HepG2 (cell line): ENCODE results near the gene TBC1D24. TPM values are rescaled to one million over a fixed set of nuclear protein-coding genes. Genes with fewer than 3 reads are reported as not detected.

Experiments used
- ARID4A ChIP-seq: sonication (generic); formaldehyde crosslinking; IDR thresholded peaks from 2 replicates; pipeline ENCODE4 v1.5.0; 2020; ENCODE audit warnings: mild to moderate bottlenecking, missing genetic modification reagents, borderline replicate concordance
- ATF7 ChIP-seq, 2 experiments: fragments of 450-650 bp in 1 of 2; sonication (generic) in 1 of 2; formaldehyde crosslinking in 1 of 2; IDR thresholded peaks; 2 replicates each; pipeline versions ENCODE4 v1.4.0 to v1.6.1; 2016 to 2020; ENCODE audit warnings: antibody characterized with exemption in 1 of 2, mild to moderate bottlenecking in 1 of 2, missing genetic modification reagents in 1 of 2
- MAX ChIP-seq: IDR thresholded peaks from 2 replicates; pipeline ENCODE4 v1.6.1; 2012; ENCODE audit warnings: inconsistent platforms
- NFAT5 ChIP-seq: sonication (generic); formaldehyde crosslinking; IDR thresholded peaks from 2 replicates; pipeline ENCODE4 v1.4.0; 2020; ENCODE audit warnings: missing genetic modification reagents
- NFYB ChIP-seq: sonication (generic); formaldehyde crosslinking; IDR thresholded peaks from 2 replicates; pipeline ENCODE4 v1.4.0; 2020; ENCODE audit warnings: missing genetic modification reagents
- PHF20 ChIP-seq: sonication (generic); formaldehyde crosslinking; IDR thresholded peaks from 2 replicates; pipeline ENCODE4 v1.5.0; 2020; ENCODE audit warnings: mild to moderate bottlenecking, missing genetic modification reagents
- STAG1 ChIP-seq: sonication (generic); formaldehyde crosslinking; IDR thresholded peaks from 2 replicates; pipeline ENCODE4 v1.4.0; 2020; ENCODE audit warnings: missing genetic modification reagents
- TEAD3 ChIP-seq: optimal IDR thresholded peaks from 2 replicates; pipeline ENCODE3; 2016; ENCODE audit warnings: borderline replicate concordance
- ZNF367 ChIP-seq: sonication (generic); formaldehyde crosslinking; IDR thresholded peaks from 2 replicates; pipeline ENCODE4 v1.4.0; 2020; ENCODE audit warnings: missing genetic modification reagents, borderline replicate concordance
- ZNF468 ChIP-seq: sonication (generic); formaldehyde crosslinking; IDR thresholded peaks from 2 replicates; pipeline ENCODE4 v1.8.0; 2022; ENCODE audit warnings: mild to moderate bottlenecking, moderate library complexity, missing genetic modification reagents
- ZNF546 ChIP-seq: sonication (generic); formaldehyde crosslinking; conservative IDR thresholded peaks from 2 replicates; pipeline ENCODE4 v1.8.1; 2023; ENCODE audit warnings: mild to moderate bottlenecking, missing genetic modification reagents
- ZNF816 ChIP-seq: sonication (generic); formaldehyde crosslinking; IDR thresholded peaks from 2 replicates; pipeline ENCODE4 v1.8.0; 2022; ENCODE audit warnings: missing genetic modification reagents, mild to moderate bottlenecking, borderline replicate concordance
- polyA plus RNA-seq, 8 experiments: library from polyadenylated mRNA; depleted of rRNA in 3 of 8; stranded (reverse) in 7 of 8; unstranded in 1 of 8; fragments of >200 nt; fragmentation: Illumina TruSeq in 4 of 8; extraction: Trizol in 4 of 8; gene quantifications; 2 replicates each; pipeline versions ENCODE4 v1.2.1 to v1.2.3, GENCODE V29; 2011 to 2016; ENCODE audit warnings: low read depth in 4 of 8, missing spikeins in 1 of 8, mixed read lengths in 1 of 8; ENCODE audit not compliant: insufficient read depth in 1 of 8
- total RNA-seq, 5 experiments: library from RNA; depleted of rRNA; stranded (reverse); fragments of >200 nt; fragmentation: Illumina TruSeq; extraction: Trizol; gene quantifications; 2 replicates each; pipeline ENCODE4 v1.2.3, GENCODE V29; 2016; ENCODE audit warnings: low read depth in 1 of 5
- TF ChIP-seq, protein P1 (sequence below): sonication (generic); IDR thresholded peaks from 2 replicates; pipeline ENCODE4 v1.6.1; 2016; ENCODE audit warnings: low read depth, borderline replicate concordance
- TF ChIP-seq, protein P2 (sequence below): sonication (generic); formaldehyde crosslinking; IDR thresholded peaks from 2 replicates; pipeline ENCODE4 v1.4.0; 2020; ENCODE audit warnings: missing genetic modification reagents, borderline replicate concordance

The TBC1D24 gene
- total and polyA plus RNA-seq, 2 of the 13 experiments (the other 11 are each of a cell fraction or from before 2014, with no cell fraction given), result 7.7 to 13.7 TPM

DNA sequence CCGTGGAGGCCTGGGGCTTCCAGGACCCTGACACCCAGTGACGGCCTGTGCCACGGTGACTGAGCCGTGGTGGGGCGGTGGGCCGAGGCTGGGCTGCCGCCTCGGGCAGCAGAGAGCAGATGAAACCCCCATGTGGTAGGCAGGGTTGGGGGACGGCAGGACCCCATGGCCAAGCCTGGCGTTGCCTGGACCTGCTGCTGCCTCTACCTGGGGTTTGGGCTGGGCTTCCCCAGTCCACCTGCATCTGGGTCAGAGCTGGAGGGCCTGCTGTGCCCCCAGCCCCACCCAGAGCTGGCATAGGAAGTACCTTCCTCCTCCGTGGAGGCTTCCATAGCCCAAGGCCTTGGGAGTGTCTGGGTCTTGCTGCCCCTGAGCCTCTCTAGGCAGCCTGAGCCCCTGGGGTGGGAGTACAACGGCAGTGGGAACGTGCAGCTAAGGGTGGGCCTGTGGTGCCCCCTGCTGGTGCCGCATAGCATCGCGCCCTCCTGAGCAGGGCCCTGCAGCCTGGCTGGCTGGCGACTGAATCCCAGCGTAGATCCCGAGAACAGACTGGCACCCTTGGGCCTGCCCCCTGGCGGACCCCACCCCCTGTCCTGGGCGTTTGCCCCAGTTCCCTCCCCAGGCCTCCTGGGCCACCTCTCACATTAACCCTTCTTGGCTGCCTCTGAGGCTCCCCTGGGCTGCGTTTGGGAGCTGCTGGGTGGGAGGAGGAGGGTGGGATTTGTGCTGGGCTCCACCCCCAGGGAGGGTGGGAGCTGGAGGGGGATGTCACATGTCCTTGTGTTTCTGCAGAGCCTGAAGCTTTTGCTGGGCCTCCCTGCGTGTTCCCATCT is 26.2 kb downstream of the TBC1D24 start (continued):
- TF ChIP-seq NFAT5 (CRISPR knock-in tag) (no peak), ZNF546 (CRISPR knock-in tag) (0 out of 2 replicates have a peak, but pooled peaks have one; percentile 58), ATF7 (IDR thresholded peaks at IDR 0.05) (no peak), ATF7 (CRISPR knock-in tag; IDR thresholded peaks at IDR 0.05) (no peak), STAG1 (peak; percentile 98), ZNF468 (no peak), TEAD3 (peak; percentile 53), MAX (0 out of 2 replicates have a peak, but pooled peaks have one; percentile 4), ZNF816 (CRISPR knock-in tag) (no peak), ARID4A (CRISPR knock-in tag) (peak; percentile 74; the same call in 1 of the 2 replicates), PHF20 (CRISPR knock-in tag) (no peak), ZNF367 (CRISPR knock-in tag) (no peak), NFYB (no peak)
- TF ChIP-seq, protein P1, sequence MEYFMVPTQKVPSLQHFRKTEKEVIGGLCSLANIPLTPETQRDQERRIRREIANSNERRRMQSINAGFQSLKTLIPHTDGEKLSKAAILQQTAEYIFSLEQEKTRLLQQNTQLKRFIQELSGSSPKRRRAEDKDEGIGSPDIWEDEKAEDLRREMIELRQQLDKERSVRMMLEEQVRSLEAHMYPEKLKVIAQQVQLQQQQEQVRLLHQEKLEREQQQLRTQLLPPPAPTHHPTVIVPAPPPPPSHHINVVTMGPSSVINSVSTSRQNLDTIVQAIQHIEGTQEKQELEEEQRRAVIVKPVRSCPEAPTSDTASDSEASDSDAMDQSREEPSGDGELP, result no peak
- TF ChIP-seq, protein P2, sequence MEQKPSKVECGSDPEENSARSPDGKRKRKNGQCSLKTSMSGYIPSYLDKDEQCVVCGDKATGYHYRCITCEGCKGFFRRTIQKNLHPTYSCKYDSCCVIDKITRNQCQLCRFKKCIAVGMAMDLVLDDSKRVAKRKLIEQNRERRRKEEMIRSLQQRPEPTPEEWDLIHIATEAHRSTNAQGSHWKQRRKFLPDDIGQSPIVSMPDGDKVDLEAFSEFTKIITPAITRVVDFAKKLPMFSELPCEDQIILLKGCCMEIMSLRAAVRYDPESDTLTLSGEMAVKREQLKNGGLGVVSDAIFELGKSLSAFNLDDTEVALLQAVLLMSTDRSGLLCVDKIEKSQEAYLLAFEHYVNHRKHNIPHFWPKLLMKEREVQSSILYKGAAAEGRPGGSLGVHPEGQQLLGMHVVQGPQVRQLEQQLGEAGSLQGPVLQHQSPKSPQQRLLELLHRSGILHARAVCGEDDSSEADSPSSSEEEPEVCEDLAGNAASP (CRISPR knock-in tag), result peak; percentile 32; the same call in 1 of the 2 replicates
